H7 (cell line): ENCODE measurements around the gene YEATS2. TPM values are rescaled to one million over a fixed set of nuclear protein-coding genes. Genes with fewer than 3 reads are reported as not detected.

Experiments used
- DNase-seq: peaks from one replicate; pipeline ENCODE4 v3.0.0; 2012
- H3K27me3 ChIP-seq: 2 replicates; pipeline ENCODE4 v1.6.0; 2011; ENCODE audit warnings: mild to moderate bottlenecking, low read length; ENCODE audit not compliant: control insufficient read depth, insufficient read depth
- H3K36me3 ChIP-seq: replicated peaks from 2 replicates; pipeline ENCODE4 v1.5.1; 2011; ENCODE audit warnings: low read length; ENCODE audit not compliant: control insufficient read depth, insufficient read depth
- H3K4me3 ChIP-seq: 2 replicates; pipeline ENCODE4 v1.5.1; 2011; ENCODE audit warnings: low read depth, mild to moderate bottlenecking, control low read depth, low read length, moderate library complexity; ENCODE audit not compliant: insufficient read depth
- total RNA-seq: library from RNA; depleted of rRNA; stranded (reverse); fragments of >200 nt; shearing (Covaris generic); gene quantifications from 2 replicates; pipeline ENCODE4 v1.2.3, GENCODE V29; 2014; rRNA removed

Gene YEATS2
- total RNA-seq, 1 experiment from 2014 or later: 46.5 TPM

DNA sequence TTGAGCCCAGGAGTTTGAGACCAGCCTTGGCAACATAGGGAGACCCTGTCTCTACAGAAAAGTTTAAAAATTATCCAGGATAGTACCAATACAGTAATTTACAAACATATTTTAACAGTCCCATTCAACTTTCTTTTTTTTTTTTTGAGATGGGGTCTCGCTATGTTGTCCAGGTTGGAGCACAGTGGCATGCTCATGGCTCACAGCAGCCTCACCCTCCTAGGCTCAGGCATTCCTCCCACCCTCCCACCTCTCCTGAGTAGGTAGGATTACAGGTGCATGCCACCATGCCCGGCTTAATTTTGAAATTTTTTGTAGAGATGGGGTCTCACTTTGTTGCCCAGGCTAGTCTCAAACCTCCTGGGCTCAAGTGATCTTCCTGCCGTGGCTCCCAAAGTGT lies 140.3 kb downstream of the YEATS2 start:
- peaks cover 13% of the 10 kb centered on the region for H3K36me3 ChIP-seq
- DNase-seq: no peak
- H3K4me3 ChIP-seq: no peak overlapping the region

DNA sequence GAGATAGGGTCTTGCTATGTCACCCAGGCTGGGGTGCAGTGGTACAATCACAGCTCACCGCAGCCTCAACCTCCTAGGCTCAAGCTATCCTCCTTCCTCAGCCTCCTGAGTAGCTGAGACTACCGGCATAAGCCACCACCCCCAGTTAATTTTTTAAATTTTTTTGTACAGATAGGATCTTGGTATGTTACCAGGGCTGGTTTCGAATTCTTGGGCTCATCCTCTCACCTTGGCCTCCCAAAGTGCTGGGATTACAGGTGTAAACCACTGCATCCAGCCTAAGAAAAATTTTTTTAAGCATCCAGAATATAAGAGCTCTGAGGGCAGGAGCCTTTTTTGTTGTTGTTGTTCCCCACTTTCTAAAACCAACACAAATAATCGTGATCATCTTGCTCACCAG lies 142.2 kb downstream of the YEATS2 start:
- DNase-seq: no peak
- H3K4me3 ChIP-seq: no peak overlapping the region
- peaks cover 15% of the 10 kb centered on the region for H3K36me3 ChIP-seq
- no peaks in the 10 kb centered on the region for H3K27me3 ChIP-seq

More for the DNA sequence above, 140.3 kb downstream of the YEATS2 start:
- no peaks in the 10 kb centered on the region for H3K27me3 ChIP-seq

DNA sequence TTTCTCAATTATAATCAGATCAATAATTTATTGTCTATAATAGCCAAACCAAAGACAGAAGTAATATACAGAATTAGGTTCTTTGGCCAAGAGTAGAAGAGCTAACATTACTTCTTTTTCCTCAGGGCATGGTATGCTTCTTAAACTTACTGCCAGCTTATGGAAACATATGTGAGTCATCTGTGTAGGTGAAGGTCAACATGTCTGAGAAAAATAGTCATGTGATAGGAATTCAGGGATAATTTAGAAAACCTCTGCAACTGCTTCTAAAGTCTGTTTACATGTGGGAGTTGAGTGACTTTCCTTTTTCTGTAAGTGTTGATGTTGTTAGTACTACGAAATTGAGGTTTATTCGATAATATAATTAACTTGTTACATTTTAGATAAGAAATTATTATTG lies 147.0 kb downstream of the YEATS2 start:
- Histone ChIP-seq H3K36me3 (peaks cover 17% of the 10 kb centered on the region), H3K4me3 (no peak overlapping the region), H3K27me3 (no peaks in the 10 kb centered on the region)
- DNase-seq: no peak

DNA sequence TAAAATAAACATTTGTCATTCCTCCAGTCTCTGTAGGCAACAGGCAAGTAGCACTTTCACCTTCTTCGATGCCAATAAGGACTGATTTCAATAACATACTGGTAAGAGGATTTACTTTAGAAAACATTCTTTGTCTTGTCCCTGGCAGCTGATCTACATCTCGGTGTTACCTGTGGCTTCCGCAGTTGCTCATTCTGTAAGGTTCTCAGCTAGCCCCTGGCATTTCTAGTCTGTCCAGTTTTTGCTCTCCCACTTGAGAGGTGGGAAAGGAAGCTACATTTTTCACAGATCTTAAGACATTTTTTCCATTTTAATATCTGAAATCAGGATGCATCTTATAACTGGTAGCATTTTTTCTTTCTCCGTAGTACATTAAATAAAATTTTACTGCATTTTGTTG lies 147.5 kb downstream of the YEATS2 start:
- peaks cover 17% of the 10 kb centered on the region for H3K36me3 ChIP-seq
- no peak overlapping the region for H3K4me3 ChIP-seq
- H3K27me3 ChIP-seq: no peaks in the 10 kb centered on the region
- DNase-seq: no peak

DNA sequence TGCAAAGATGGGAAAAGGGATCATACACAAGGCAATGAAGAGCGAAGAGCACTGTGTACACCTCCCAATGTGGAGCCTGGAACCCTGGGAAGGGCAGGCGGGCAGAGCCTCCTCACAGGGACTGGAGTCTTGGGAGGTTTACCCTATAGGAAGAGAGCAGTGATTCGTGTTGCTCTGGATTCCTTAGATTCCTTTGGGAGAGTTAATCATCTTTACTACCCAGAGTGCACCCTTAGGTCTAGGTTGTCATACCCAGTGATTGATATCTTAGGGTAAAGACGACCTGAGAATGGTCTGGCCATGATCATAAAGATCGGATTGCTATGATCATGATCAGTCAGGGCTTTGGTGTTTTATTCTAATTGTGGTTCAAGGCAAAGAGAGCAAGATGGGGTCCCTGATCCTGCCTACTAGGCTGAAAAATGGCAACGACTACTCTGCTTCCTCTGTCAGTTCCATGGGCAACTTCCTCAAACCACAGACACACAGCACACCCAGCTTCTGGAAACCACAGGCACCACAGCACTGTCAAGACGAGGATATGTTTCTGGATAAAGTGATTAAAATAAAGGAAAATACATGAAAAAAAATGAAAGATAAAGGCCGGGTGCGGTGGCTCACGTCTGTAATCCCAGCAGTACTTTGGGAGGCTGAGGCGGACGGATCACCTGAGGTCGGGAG lies 148.2 kb downstream of the YEATS2 start:
- no peak for DNase-seq
- H3K36me3 ChIP-seq: peaks cover 17% of the 10 kb centered on the region

DNA sequence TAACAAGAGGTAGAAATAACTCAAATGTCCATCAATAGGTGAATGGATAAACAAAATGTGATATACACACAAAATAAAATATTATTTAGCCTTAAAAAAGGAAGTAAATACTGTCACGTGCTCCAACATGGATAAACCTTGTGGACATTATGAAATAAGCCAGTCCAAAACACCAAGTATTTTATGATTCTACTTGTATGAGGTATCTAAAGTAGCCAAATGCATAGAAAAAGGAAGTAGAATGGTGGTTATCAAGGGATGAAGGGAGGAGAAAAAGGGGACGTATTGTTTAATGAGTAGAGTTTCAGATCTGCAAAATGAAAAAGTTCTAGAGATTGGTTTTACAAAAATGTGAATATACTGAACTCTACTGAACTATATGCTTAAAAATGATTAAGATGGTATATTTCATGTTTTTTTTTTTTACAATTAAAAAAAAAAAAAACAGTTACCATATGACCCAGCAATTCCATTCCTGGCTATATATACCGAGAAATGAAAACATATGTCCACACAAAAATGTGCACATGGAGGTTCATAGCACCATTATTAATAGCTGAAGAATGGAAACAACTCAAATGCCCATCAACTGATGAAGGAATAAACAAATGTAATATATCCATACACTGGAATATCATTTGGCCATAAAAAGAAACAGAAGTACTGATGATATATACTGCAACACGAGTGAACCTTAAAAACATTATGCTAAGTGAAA lies 156.9 kb downstream of the YEATS2 start:
- no peak overlapping the region for H3K4me3 ChIP-seq
- H3K27me3 ChIP-seq: no peaks in the 10 kb centered on the region
- peaks cover 6% of the 10 kb centered on the region for H3K36me3 ChIP-seq
- no peak for DNase-seq

More for the DNA sequence above, 148.2 kb downstream of the YEATS2 start:
- no peak overlapping the region for H3K4me3 ChIP-seq
- no peaks in the 10 kb centered on the region for H3K27me3 ChIP-seq

DNA sequence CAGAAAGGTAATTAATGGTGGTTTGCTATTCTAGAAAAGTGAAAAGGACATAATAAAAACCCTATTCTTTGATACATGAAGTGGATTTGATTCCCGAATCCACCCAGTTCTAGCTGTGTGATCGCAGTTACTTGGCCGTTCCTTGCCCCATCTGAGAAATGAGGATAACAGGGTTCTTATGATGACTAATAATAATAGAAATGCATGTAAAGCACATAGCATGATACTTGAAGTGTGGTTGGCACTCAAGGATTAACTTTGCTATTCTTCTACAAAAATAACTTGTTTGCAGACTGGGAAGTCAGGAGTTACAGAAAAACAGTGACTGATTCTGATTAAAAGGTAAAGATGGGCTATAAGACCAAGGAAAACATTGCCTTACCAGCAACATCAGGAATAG lies 160.3 kb downstream of the YEATS2 start:
- Histone ChIP-seq H3K4me3 (no peak overlapping the region), H3K36me3 (peaks cover 15% of the 10 kb centered on the region), H3K27me3 (no peaks in the 10 kb centered on the region)
- DNase-seq: no peak

Other genes with a start within 250 kb of the YEATS2 start
- 0.33 and 0.69 TPM in 2 replicates for gene KLHL6, start 142.1 kb upstream of the YEATS2 start, total RNA-seq
- 27.9 and 48.7 TPM in 2 replicates for gene KLHL24, start 62.2 kb upstream of the YEATS2 start, total RNA-seq
- 1.7 and 4.4 TPM in 2 replicates for gene MAP6D1, start 127.8 kb downstream of the YEATS2 start, total RNA-seq
- 37.4 and 55.2 TPM in 2 replicates for gene PARL, start 187.1 kb downstream of the YEATS2 start, total RNA-seq